GM12801 (cell line): ENCODE measurements around the gene BTBD18.

Experiments
- CTCF ChIP-seq: IDR thresholded peaks from one replicate; pipeline ENCODE4 v1.5.1; 2011; ENCODE audit warnings: control low read depth; ENCODE audit not compliant: insufficient read length; ENCODE audit errors: extremely low read depth

BTBD18 gene

GRCh38 chr11:57761301-57762234 lies 9.9 kb upstream of the BTBD18 start, which contains the start of gene CTNND1:
Gene CTNND1 (plus strand): TSS chr11:57761802. CDS start chr11:57791479, 29,677 bp downstream.
- TF ChIP-seq CTCF: no peak

DNA sequence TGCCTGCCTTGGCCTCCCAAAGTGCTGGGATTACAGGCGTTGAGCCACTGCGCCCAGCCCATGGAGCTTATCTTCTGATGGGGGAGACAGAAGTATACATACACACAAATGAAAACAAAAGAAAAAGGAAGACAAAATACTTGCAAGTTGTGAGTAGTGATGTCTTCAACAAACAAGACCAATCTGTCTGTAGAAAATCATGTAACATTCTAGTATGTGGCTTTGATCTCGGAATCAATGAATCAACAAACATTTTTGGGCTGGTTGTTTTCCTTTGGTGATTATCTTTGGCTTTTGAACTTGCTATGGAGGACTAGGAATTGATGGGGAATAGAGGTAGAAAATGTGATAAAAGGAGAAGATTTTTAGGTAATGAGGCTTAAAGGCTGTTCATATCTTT lies 6.6 kb upstream of the BTBD18 start:
- TF ChIP-seq CTCF: no peak

GRCh38 chr11:57752954-57753353 lies 1.3 kb upstream of the BTBD18 start:
- TF ChIP-seq CTCF: no peak

DNA sequence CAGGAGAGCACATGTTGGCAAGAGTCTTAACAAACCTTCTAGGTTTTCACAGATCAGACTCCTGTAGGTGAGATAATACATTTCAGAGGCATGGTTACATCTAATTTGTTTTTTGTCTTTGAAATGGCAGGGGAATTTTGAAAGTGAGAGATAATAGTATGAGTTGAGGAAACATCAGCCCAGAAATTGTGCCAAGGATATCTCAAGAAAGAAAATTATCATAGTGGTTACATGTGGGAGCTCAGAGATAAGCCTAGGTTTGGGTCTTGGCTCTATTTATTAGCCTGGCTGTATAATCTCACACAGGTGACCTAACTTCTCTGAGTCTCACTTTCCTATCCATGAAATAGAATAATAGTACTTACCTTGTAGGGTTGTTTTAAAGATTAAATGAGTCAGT lies 443 bp downstream of the BTBD18 start:
- TF ChIP-seq CTCF: no peak

GRCh38 chr11:57746920-57747319 lies 4.7 kb downstream of the BTBD18 start:
- no peak for TF ChIP-seq CTCF

DNA sequence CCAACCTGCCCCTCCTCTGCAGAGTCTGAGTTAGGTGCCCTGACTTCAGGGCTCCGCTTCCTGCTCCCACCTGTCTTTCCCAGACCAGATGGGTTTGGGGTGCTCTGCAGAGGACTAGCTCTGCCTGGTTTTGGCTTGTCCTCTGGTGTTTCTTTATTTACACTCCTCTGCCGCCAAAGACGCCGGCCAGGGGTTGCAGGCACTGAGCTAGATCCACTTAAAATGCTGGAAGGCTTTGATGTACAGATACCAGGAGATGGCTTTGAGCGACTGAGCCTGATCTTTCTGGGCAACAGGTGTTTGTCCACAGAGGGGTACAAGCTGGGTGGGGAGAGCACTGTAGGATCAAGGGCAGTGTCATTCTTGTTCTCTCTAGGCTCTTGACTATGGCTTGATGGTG lies 6.4 kb downstream of the BTBD18 start:
- TF ChIP-seq CTCF: no peak

DNA sequence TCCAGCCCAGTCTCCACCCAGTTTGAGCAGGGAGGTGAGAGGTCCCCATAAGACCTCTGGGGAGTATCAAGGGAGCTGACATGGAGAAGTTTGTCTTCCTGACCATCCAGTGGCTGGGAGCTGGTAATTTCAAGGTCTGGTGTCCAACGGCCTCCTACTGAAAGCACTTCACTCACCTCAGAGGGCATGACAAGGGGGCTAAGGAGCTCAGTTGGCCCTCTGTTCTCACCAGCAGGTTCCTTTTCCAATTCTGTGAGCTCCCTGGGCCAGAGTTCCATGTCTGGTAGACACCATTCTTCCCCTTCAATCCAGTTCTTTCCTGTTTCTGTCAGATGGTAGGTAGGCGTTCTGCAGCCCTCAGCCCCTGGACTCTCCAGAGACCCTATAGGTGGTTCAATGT lies 7.3 kb downstream of the BTBD18 start:
- no peak for TF ChIP-seq CTCF
